Body of pancreas (tissue), 4 donors: ENCODE results near the gene MVB12A. TPM values are rescaled to one million over a fixed set of nuclear protein-coding genes. Genes with fewer than 3 reads are reported as not detected.

Experiments used
- ATAC-seq: fragments of 150-250 bp; one replicate; pipeline ENCODE4 v1.9.1; 2016
- DNase-seq, 4 donors: peaks; one replicate each; pipeline ENCODE4 v3.0.0-alpha.2; 2019
- H3K27ac ChIP-seq, 4 donors: fragments of 200-600 bp; sonication (generic); 1 replicate in 3 of 4; 2 replicates in 1 of 4; pipeline versions ENCODE4 v1.5.1 to v1.6.1; 2016 to 2019; ENCODE audit warnings: mild to moderate bottlenecking in 1 of 4, mixed read lengths in 1 of 4, moderate library complexity in 1 of 4
- H3K27me3 ChIP-seq, 2 donors: fragments of 200-600 bp; sonication (generic); one replicate each; pipeline ENCODE4 v1.6.0; 2016; ENCODE audit warnings: mild to moderate bottlenecking in 1 of 2
- H3K36me3 ChIP-seq, 2 donors: fragments of 200-600 bp; sonication (generic); replicated peaks in 1 of 2; 2 replicates each; pipeline ENCODE4 v1.5.1; 2016; ENCODE audit warnings: low read depth in 2 of 2; ENCODE audit not compliant: insufficient read depth in 1 of 2
- H3K4me1 ChIP-seq: fragments of 200-600 bp; sonication (generic); one replicate; pipeline ENCODE4 v1.6.0; 2016
- H3K4me3 ChIP-seq, 2 donors: fragments of 200-600 bp; sonication (generic); 1 replicate in 1 of 2; 2 replicates in 1 of 2; pipeline ENCODE4 v1.5.1; 2016 to 2019
- H3K9me3 ChIP-seq, 3 donors: fragments of 200-600 bp; sonication (generic); 1 replicate in 2 of 3; 2 replicates in 1 of 3; pipeline ENCODE4 v1.5.1; 2016
- POLR2A ChIP-seq, 3 donors: fragments of 450-650 bp; IDR thresholded peaks; one replicate each; pipeline ENCODE4 v1.6.1; 2016; ENCODE audit warnings: antibody characterized with exemption in 3 of 3, mild to moderate bottlenecking in 2 of 3
- WGBS, 2 donors: methylation state at CpG; one replicate each; pipeline ENCODE4 v1.1.5; 2017; 5-methylcytosine and 5-hydroxymethylcytosine counted together
- intact Hi-C: fragments of 100-400 bp; cut with DNase I; formaldehyde crosslinking; loops from one replicate; pipeline ENCODE4 v1.15.1; 2023
- total RNA-seq, 2 donors: library from RNA; depleted of rRNA; stranded (reverse); fragments of >200 nt; gene quantifications; one replicate each; pipeline ENCODE4 v1.1.0, GENCODE V29; 2016
- TF ChIP-seq, protein P1 (sequence below), 7 experiments: fragments of 450-650 bp in 4 of 7; fragments of 200-600 bp in 3 of 7; sonication (generic) in 3 of 7; IDR thresholded peaks; one replicate each; pipeline ENCODE4 v1.5.1; 2016 to 2019; ENCODE audit warnings: antibody characterized with exemption in 7 of 7

Gene MVB12A
- total RNA-seq, 2 donors from 2014 or later: 33.3 to 34.8 TPM

GRCh38 chr19:17398902-17399527, 20.8 kb upstream of the MVB12A start:
- Histone ChIP-seq H3K27me3 (peaks cover 0 to 7% of the 10 kb centered on the region in 2 donors), H3K4me1 (peaks cover 2% of the 10 kb centered on the region), H3K4me3 (no peak overlapping the region), H3K27ac (no peak overlapping the region), H3K9me3 (no peaks in the 10 kb centered on the region), H3K36me3 (no peaks in the 10 kb centered on the region)
- DNase-seq (no peak), ATAC-seq (no peak)
- TF ChIP-seq POLR2A (IDR thresholded peaks at IDR 0.05): no peak
- TF ChIP-seq, protein P1, sequence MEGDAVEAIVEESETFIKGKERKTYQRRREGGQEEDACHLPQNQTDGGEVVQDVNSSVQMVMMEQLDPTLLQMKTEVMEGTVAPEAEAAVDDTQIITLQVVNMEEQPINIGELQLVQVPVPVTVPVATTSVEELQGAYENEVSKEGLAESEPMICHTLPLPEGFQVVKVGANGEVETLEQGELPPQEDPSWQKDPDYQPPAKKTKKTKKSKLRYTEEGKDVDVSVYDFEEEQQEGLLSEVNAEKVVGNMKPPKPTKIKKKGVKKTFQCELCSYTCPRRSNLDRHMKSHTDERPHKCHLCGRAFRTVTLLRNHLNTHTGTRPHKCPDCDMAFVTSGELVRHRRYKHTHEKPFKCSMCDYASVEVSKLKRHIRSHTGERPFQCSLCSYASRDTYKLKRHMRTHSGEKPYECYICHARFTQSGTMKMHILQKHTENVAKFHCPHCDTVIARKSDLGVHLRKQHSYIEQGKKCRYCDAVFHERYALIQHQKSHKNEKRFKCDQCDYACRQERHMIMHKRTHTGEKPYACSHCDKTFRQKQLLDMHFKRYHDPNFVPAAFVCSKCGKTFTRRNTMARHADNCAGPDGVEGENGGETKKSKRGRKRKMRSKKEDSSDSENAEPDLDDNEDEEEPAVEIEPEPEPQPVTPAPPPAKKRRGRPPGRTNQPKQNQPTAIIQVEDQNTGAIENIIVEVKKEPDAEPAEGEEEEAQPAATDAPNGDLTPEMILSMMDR (IDR thresholded peaks at IDR 0.05): no peak
- WGBS, 2 donors: 58 to 71% methylated on average over 8 of the region's 8 CpGs
- intact Hi-C loops: no loop called here

DNA sequence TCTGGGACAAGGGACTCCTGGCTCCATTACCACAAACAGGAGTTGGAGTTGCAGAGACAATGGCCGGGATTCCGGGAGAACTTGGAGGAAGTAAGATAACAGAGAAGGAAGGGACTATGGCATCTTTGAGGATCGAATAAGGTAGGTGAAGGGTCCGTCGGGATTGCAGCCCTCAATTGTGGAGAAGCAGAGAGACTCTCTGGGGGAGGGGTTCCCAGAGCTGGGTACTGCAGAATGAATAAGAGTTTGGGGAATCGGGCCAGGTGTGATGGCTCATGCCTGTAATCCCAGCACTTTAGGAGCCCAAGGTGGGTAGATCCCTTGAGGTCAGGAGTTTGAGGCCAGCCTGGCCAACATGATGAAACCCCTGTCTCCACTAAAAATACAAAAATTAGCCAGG, 18.2 kb upstream of the MVB12A start:
- WGBS, 2 donors: 68 to 69% methylated on average over 6 of the region's 6 CpGs
- Histone ChIP-seq H3K9me3 (no peaks in the 10 kb centered on the region), H3K4me3 (no peak overlapping the region), H3K27me3 (no peaks in the 10 kb centered on the region), H3K4me1 (no peaks in the 10 kb centered on the region), H3K36me3 (no peaks in the 10 kb centered on the region), H3K27ac (no peak overlapping the region)
- DNase-seq: no peak
- TF ChIP-seq POLR2A (IDR thresholded peaks at IDR 0.05): no peak
- TF ChIP-seq, protein P1 (IDR thresholded peaks at IDR 0.05): no peak
- no peak for ATAC-seq
- intact Hi-C loops: no loop called here

DNA sequence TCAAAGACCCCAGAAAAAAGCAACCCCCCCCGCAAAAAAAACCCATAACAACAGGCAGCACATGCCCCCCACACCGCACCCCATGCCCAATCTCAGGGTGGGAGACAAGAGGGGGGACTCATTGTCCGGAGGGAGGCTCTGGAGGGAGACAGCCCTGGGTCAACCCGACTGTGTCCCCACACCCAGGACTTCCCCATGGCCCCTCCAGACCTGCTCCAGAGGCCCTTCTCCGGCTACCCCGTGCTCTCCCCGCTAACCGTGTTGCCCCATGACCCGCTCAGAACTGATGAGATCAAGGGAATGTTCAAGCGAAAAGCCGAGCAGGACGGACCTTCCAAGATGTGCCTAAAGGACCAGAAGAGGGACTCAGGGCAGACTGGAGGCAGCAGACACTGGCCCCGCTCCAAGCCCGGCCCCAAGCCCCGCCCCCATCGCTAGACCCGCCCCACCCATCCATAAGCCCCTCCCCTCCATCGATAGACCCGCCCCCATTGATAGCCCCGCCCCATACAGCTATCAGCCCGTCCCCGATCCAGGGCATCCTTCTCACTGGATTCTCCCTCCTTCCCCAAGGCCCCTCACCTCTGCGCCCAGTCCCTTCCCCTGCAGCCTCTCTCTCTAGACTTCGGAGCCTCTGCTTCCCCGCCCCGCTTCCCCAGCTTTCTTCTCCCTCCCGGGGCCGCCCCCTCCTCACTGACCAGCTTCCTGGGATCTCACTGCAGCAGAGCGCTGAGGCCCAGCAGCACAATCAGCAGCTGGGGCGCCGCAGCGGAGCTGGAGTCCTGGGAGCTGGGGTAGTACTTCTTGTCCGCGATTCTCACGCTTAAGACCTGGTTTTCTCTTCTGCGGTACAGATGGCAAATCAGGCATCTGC, 16.6 kb upstream of the MVB12A start:
- Histone ChIP-seq H3K9me3 (no peaks in the 10 kb centered on the region), H3K27ac (no peak overlapping the region), H3K4me1 (no peaks in the 10 kb centered on the region), H3K27me3 (no peaks in the 10 kb centered on the region), H3K4me3 (no peak overlapping the region), H3K36me3 (no peaks in the 10 kb centered on the region)
- intact Hi-C loops: no loop called here
- DNase-seq (no peak), ATAC-seq (no peak)
- 42 to 47% methylated on average over 16 to 23 of the region's 36 CpGs for WGBS, 2 donors
- TF ChIP-seq, protein P1 (IDR thresholded peaks at IDR 0.05): no peak
- no peak for TF ChIP-seq POLR2A (IDR thresholded peaks at IDR 0.05)

GRCh38 chr19:17404015-17404414, 15.8 kb upstream of the MVB12A start:
- Histone ChIP-seq H3K27me3 (no peaks in the 10 kb centered on the region), H3K9me3 (no peaks in the 10 kb centered on the region), H3K4me3 (no peak overlapping the region), H3K36me3 (no peaks in the 10 kb centered on the region), H3K4me1 (no peaks in the 10 kb centered on the region), H3K27ac (no peak overlapping the region)
- ATAC-seq (no peak), DNase-seq (no peak)
- 61 to 80% methylated on average over 6 of the region's 6 CpGs for WGBS, 2 donors
- TF ChIP-seq, protein P1 (IDR thresholded peaks at IDR 0.05): no peak
- no peak for TF ChIP-seq POLR2A (IDR thresholded peaks at IDR 0.05)
- intact Hi-C loops: no loop called here
